ENCODE measurements around the gene PCYT2.

DNA sequence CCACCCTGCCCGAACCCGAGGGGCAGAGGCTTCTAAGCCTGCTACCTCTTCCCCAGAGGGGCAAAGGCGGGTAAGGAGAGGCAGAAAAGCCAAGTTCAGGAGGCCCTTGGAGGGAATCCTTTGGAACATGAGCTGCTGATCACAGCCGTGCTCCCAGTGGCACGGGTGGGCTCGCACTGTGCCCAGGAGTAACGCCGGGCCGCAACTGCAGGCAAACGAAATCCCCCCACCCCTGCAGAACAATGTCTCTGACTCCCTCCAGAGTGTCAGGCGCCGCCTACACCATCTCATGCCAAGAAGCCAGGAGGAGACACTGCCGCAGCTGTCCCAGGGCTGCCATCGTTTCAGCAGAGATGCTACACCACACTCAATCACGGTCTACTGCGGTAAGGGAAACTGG is 59.8 kb downstream of the PCYT2 start:
- no peak for TF ChIP-seq EZH2 (IDR thresholded peaks at IDR 0.05; ENCODE audit: low read length, missing control alignments)
- TF ChIP-seq, protein P1, sequence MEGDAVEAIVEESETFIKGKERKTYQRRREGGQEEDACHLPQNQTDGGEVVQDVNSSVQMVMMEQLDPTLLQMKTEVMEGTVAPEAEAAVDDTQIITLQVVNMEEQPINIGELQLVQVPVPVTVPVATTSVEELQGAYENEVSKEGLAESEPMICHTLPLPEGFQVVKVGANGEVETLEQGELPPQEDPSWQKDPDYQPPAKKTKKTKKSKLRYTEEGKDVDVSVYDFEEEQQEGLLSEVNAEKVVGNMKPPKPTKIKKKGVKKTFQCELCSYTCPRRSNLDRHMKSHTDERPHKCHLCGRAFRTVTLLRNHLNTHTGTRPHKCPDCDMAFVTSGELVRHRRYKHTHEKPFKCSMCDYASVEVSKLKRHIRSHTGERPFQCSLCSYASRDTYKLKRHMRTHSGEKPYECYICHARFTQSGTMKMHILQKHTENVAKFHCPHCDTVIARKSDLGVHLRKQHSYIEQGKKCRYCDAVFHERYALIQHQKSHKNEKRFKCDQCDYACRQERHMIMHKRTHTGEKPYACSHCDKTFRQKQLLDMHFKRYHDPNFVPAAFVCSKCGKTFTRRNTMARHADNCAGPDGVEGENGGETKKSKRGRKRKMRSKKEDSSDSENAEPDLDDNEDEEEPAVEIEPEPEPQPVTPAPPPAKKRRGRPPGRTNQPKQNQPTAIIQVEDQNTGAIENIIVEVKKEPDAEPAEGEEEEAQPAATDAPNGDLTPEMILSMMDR (conservative IDR thresholded peaks at IDR 0.05 in 1 of 2, IDR thresholded peaks at IDR 0.05 in 1 of 2; ENCODE audit: low read depth in 1 of 2, low read length in 2 of 2), result no peak
